D721Med (cell line): ENCODE data around the gene PI4KB.

Experiments
- DNase-seq: peaks from one replicate; pipeline ENCODE4 v3.0.0; 2011; ENCODE audit warnings: low spot score; ENCODE audit not compliant: insufficient read length
- FAIRE-seq: peaks from 2 replicates; lab custom pipeline; 2011; peaks lifted over from hg19 to GRCh38; lab: Jason Lieb, UNC
- TF ChIP-seq, protein P1 (sequence below): IDR thresholded peaks from 2 replicates; pipeline ENCODE4 v1.5.1; 2012; ENCODE audit warnings: mild to moderate bottlenecking, control low read depth; ENCODE audit not compliant: insufficient read depth; ENCODE audit errors: missing control alignments

PI4KB gene

DNA sequence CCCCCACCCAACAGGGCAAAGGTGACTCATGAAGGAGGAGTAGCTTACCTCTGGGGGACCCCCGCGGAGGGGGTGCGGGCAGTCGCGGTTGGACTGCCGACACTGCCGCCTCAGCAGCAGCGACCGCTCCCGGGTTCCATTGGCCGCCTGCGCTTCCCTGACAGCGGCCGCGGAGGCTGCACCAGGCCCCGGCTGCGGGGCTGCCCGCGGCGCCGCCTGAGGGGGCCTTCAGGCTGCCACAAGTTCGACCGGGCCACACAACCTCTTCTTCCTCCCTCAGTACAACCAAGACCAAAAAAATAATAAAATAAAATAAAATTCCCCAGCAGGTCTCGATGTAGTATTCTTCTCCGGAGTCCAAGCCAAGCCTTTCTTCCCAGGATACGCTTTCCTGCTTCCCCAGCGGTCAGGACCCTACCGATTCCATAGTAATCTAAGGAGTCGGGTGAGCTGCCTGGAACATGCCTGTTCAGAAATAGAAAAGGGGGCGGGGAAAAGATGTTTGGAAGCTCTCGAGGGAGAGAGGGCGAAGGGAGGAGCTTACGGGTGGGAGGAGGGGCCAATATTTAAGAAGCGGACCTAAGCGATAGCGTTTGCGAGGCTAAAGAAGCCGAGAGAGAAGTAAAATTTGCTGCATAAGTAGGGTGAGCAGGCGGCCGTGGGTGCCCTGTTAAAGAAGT lies at the start of gene PI4KB:
Gene PI4KB, minus strand, starts transcription at position 194 of the 680 bp plus-strand sequence. CDS start 10,935 bp downstream, outside the sequence.
- TF ChIP-seq, protein P1, sequence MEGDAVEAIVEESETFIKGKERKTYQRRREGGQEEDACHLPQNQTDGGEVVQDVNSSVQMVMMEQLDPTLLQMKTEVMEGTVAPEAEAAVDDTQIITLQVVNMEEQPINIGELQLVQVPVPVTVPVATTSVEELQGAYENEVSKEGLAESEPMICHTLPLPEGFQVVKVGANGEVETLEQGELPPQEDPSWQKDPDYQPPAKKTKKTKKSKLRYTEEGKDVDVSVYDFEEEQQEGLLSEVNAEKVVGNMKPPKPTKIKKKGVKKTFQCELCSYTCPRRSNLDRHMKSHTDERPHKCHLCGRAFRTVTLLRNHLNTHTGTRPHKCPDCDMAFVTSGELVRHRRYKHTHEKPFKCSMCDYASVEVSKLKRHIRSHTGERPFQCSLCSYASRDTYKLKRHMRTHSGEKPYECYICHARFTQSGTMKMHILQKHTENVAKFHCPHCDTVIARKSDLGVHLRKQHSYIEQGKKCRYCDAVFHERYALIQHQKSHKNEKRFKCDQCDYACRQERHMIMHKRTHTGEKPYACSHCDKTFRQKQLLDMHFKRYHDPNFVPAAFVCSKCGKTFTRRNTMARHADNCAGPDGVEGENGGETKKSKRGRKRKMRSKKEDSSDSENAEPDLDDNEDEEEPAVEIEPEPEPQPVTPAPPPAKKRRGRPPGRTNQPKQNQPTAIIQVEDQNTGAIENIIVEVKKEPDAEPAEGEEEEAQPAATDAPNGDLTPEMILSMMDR, result no peak
- DNase-seq (peak; percentile 95), FAIRE-seq (peak; percentile 53)

DNA sequence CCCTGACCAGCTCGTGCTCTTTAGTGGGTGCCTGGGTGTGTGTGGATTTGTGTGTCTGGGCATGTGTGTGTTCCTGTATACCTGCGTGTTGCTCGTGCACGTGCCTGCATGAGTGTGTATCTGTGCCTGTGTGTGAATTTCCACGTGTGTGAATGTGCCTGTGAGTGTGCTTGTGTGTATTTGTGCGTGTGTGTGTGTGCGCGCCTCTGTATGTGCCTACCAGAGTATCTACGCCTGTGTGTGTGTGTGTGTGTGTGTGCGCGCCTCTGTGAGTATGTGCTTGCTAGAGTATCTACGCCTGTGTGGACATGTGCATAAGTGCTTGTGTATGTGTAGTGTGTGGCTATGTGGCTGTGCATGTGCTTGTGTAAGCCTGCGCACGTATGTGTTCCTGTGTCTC lies 46.0 kb upstream of the PI4KB start:
- DNase-seq (no peak), FAIRE-seq (no peak)
- TF ChIP-seq, protein P1, result no peak

GRCh38 chr1:151372058-151372934 lies 45.1 kb upstream of the PI4KB start, which contains the start of gene SELENBP1:
SELENBP1 (minus strand) TSS chr1:151372705; CDS start chr1:151372641, 64 bp downstream.
- DNase-seq (no peak), FAIRE-seq (no peak)
- TF ChIP-seq, protein P1, result no peak

DNA sequence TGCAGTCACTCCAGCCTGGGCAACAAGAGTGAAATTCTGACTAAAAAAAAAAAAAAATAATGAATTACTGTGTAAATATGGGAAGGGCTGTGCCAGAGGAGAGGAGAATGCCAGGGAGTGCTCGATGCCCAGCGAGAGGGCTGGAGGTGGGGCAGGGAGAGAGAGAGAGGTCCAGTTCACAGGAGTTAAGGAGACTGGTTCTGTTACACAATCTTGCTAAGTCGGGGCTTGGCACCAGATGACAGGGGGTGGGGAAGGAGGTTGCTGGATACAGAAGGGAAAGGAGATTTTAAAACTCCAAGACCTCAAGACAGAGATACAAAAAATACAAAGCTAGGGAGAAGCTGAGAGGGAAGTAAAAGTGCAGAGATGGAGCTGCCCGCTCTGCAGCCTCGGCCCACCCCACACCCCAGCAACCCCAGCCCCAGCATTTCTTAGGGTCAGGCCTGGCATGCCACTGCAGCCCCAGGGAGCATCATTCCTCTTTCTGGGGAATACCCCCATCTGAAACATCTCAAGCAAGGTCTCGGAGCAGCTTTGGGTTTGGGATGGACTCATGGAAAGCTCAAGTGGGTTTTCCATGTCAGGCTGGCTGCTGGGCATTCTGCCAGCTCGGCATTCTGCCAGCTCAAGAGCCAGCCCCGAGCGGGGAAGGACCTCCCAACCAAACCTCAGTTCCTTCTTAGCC lies 44.3 kb upstream of the PI4KB start:
- TF ChIP-seq, protein P1, result no peak
- no peak for FAIRE-seq
- DNase-seq, result no peak

- FAIRE-seq (no peak), DNase-seq (no peak)
- TF ChIP-seq, protein P1, result no peak
Observed at GRCh38 chr1:151370211-151370911, 43.1 kb upstream of the PI4KB start.

GRCh38 chr1:151369621-151370048 lies 42.4 kb upstream of the PI4KB start:
- TF ChIP-seq, protein P1, result no peak
- no peak for FAIRE-seq
- no peak for DNase-seq
